KBM-7 (cell line): ENCODE data around the gene CARD8.
"Not testable (repeated sequence)": the region's sequence is repeated elsewhere in the genome, so short reads cannot be mapped to it uniquely, and the experiment has no call there.

Experiments used
- DNase-seq: peaks from one replicate; pipeline ENCODE4 v3.0.0-alpha.2; 2015
- in situ Hi-C: fragments of 300-500 bp; cut with MboI; formaldehyde crosslinking; loops from 2 replicates; pipeline ENCODE4 v1.14.3; 2020; ENCODE audit warnings: low sequenced_read_pairs, low pct_unique_long_range_greater_than_20kb, mixed read lengths

CARD8 gene

DNA sequence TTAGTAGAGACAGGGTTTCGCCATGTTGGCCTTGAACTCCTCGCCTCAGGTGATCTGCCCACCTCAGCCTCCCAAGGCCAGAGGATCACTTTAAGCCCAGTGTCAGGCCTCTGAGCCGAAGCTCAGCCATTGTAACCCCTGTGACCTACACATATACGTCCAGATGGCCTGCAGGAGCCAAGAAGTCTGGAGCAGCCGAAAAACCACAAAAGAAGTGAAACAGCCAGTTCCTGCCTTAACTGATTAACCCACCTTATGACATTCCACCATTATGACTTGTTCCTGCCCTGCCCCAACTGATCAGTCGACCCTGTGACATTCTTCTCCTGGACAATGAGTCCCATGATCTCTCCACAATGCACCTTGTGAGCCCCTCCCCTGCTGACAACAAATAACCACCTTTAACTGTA lies 13.9 kb upstream of the CARD8 start:
- in situ Hi-C loops: not testable (repeated sequence)

DNA sequence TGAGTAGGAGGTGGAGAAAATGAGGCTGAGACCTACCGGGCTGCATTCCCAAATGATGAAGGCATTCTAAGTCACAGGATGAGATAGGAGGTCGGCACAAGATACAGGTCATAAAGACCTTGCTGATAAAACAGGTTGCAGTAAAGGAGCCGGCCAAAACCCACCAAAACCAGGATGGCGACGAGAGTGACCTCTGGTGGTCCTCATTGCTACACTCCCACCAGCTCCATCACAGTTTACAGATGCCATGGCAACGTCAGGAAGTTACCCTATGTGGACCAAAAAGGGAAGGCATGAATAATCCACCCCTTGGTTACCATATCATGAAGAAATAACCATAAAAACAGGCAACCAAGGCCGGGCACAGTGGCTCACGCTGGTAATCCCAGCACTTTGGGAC lies 9.6 kb upstream of the CARD8 start:
- DNase-seq, in situ Hi-C loops: not testable (repeated sequence)

More for the DNA sequence above, 13.9 kb upstream of the CARD8 start:
- not testable (repeated sequence) for DNase-seq

DNA sequence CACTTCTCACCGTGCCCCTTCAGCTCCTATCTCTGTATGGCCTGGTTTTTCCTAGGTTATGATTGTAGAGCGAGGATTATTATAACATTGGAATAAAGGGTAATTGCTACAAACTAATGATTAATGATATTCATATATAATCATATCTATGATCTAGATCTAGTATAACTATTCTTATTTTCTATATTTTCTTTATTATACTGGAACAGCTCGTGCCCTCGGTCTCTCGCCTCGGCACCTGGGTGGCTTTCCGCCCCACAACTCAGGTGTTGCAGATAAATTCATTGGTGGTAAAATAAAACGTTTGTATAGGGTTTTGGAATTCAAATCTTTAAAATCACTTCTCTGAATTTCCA lies 4.6 kb upstream of the CARD8 start:
- in situ Hi-C loops, DNase-seq: not testable (repeated sequence)

DNA sequence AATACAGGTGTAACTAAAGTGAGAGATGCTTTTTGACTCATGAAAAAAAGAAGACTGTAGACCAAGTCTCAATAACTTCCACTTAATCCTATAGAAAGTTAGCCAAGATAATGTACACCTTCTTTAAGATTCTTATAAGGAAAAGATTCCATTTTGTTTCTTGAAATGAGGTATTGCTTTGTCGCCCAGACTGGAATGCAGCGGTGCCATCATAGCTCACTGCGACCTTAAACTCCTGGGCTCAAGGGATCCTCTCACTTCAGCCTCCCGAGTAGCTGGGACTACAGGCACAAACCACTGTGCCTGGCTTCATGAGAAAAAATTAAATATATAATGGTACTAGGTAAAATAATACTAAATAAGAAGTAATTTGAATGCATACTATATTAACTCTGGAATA lies 3.3 kb upstream of the CARD8 start:
- DNase-seq, in situ Hi-C loops: not testable (repeated sequence)

- DNase-seq: peak; percentile 70
- in situ Hi-C loops: no loop called here
Observed at GRCh38 chr19:48258350-48258749, 2.6 kb upstream of the CARD8 start.

DNA sequence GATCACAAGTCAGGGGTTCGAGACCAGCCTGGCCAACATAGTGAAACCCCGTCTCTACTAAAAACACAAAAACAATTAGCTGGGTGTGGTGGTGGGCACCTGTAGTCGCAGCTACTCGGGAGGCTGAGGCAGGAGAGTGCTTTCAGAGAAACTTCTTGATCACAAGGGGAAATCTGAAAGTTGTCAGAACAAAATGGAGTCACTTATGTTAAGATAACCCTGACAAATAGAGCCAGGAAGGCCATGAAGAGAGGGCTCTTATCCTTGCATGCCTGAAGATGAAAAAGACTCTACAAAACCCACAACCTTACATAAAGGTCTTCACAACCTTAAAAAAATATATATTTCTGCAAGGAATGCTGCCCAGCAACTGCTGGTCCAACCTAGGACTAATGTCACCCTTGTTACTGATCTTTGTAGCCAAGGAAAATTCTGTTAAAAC lies 1.2 kb downstream of the CARD8 start:
- in situ Hi-C loops: no loop called here
- DNase-seq: no peak

GRCh38 chr19:48253999-48254398 lies 1.7 kb downstream of the CARD8 start:
- in situ Hi-C loops: no loop called here
- DNase-seq: no peak

- in situ Hi-C loops: no loop called here
Observed at GRCh38 chr19:48252609-48253008, 3.1 kb downstream of the CARD8 start.

GRCh38 chr19:48250290-48251025 lies 5.3 kb downstream of the CARD8 start:
- in situ Hi-C loops: no loop called here
- no peak for DNase-seq

More at GRCh38 chr19:48252609-48253008, 3.1 kb downstream of the CARD8 start:
- DNase-seq: no peak

DNA sequence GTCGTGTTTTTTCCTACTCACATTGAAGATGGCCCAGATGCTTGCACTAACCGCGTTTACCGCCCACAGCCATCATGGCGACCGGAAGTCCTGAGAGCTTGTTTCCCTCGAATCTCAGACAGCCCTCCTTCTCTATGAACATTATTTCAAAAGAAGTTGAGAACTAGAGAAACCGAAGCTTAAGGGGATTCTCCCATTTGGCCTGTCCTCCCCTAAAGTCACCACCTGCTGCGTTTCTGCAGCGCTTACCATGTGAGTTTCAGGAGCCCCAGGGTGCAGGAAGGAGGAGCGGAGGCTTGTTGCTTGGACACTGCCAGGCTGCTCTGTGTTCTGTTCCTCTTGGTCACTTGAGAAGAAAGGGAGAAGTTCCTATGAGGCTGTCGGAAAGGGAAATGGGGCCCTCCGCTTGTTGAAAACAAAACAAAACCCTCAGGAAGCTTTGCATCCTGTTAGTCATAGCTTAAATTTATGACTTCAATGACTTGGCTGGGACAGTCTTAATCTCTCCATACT lies 6.2 kb downstream of the CARD8 start:
- in situ Hi-C loops: no loop called here
- DNase-seq: peak; percentile 96

DNA sequence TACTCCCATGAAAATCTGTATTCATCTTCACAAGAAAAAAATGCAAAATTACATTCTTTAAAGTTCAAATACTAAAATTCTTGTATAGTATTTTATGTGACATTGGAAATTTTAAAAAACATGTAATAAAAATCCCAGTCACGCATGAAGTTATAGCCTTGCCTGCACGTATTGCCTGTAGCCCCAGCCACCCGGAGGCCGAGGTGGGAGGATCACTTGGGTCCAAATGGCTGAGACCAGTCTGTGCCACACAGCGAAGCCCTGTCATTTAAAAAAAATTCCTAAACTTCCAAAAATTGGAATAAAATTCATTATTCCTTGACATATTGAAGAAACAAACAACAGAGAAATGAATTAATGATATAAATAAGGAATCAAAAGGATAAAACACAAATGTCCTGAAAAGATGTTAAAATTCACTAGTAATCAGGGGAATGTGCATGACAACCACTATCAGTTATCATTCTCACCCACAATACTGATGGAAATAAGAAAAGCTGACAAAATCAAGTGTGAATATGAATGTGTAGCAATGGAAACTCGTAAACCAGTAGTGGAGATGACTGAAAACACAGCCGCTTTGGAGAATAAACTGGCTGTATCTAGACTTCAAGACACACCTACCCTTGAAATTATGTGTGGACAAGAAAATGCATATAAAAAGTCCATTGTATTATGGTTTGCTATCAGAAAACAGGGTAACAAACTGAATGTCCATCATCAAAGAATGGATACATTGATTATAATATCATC lies 7.5 kb downstream of the CARD8 start:
- DNase-seq: no peak
- in situ Hi-C loops: no loop called here

DNA sequence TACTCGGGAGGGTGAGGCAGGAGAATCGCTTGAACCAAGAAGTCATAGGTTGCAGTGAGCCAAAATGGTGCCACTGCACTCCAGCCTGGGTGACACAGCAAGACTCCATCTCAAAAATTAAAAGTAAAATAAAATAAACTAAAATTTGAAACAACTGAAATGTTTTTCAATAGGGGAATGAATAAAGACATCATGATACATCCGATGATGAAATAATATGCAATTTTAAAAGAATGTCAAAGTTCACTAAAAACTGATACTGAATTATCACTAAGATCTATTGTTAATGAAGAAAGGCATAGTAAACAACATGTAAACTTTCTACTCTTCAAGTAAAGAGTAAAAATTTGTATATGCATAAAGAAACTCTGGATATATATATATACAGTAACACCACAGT lies 8.5 kb downstream of the CARD8 start:
- in situ Hi-C loops: no loop called here
- DNase-seq: no peak

DNA sequence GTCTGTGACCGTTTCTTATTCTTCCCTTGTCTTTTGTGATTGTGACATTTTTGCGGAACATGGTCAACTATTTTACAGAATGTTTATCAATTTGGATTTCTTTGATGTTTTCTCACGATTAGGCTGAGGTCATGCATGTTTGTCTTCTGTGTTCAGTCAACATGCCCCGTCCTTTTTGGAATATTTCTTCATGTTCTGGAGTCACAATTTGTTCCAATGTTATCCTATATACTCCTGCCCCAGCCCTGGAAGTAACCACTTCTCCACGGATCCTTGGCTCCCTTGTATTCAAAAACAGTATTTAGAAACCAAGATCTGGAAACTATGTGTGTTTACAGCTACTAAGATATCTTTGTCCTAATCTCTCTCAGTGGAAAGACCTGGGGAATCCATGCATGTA lies 9.6 kb downstream of the CARD8 start:
- in situ Hi-C loops: no loop called here
- DNase-seq: no peak

- DNase-seq: peak; percentile 53
- in situ Hi-C loops: no loop called here
Observed at GRCh38 chr19:48244281-48244680, 11.4 kb downstream of the CARD8 start.

DNA sequence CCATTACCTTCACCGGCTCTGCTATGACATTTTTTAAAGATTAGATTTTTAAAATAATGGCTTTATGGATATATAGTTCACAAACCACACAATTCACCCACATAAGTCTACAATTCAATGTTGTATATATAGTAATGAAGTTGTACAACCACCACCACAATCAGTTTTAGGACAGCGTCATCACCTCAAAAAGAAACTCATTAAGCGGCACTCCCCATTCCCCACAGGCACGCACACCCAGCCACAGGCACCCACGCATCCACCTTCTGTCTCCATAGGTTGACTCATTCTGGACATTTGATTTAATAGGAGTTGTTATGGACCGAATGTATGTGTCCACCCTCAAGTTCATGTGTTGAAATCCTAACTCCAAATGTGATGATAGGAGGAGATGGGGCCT lies 13.9 kb downstream of the CARD8 start:
- in situ Hi-C loops, DNase-seq: not testable (repeated sequence)

DNA sequence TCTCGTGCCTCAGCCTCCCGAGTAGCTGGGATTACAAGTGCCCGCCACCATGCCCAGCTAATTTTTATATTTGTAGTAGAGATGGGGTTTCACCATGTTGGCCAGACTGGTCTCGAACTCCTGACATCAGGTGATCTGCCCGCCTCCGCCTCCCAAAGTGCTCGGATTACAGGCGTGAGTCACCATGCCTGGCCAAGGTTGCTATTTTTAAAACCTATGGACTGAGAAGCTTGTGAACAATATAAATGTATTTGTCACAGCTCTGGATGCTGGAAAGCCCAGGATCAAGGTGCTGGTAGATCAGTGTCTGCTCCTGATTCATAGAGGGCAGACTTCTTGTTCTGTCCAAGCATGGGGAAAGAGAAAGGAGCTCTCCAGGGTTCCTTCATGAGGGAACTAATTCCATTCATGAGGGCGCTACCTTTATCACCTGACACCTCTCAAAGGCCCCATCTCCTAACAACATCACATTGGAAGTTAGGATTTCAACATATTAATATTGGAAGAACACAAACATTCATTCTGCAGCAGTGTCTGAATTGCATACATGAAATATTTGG lies 16.1 kb downstream of the CARD8 start:
- DNase-seq: no peak
- in situ Hi-C loops: no loop called here

- in situ Hi-C loops: no loop called here
- DNase-seq: no peak
Observed at GRCh38 chr19:48239120-48239519, 16.6 kb downstream of the CARD8 start.

GRCh38 chr19:48237057-48237456 lies 18.7 kb downstream of the CARD8 start:
- DNase-seq: no peak
- in situ Hi-C loops: no loop called here

GRCh38 chr19:48230555-48231129 lies 25.1 kb downstream of the CARD8 start:
- no peak for DNase-seq
- in situ Hi-C loops: no loop called here

DNA sequence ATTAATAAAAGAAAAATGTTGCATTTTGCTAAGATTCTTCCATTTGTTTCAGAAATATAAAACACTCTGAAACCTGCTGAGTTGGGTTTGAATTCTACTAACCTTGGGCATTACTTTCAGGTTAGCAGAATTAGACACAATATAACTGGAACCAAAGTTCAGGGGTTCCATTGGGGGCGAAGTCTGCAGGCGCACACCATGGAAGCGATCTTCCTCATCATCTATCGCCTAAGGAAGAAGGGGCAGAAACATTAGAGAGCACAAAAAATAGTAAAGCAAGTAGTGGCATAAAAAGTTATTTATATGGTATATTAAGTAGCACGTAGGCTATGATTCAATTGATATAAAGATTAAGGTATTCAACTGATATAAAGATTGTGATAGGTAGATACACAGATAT lies 34.1 kb downstream of the CARD8 start:
- in situ Hi-C loops: no loop called here
- DNase-seq: no peak
